ENCODE results near the gene GTF3C2. TPM values are rescaled to one million over a fixed set of nuclear protein-coding genes. Genes with fewer than 3 reads are reported as not detected.
"Not testable (repeated sequence)": the region's sequence is repeated elsewhere in the genome, so short reads cannot be mapped to it uniquely, and the experiment has no call there.

GTF3C2 gene
- total RNA-seq, 1 donor from 2014 or later: 24.0 TPM

DNA sequence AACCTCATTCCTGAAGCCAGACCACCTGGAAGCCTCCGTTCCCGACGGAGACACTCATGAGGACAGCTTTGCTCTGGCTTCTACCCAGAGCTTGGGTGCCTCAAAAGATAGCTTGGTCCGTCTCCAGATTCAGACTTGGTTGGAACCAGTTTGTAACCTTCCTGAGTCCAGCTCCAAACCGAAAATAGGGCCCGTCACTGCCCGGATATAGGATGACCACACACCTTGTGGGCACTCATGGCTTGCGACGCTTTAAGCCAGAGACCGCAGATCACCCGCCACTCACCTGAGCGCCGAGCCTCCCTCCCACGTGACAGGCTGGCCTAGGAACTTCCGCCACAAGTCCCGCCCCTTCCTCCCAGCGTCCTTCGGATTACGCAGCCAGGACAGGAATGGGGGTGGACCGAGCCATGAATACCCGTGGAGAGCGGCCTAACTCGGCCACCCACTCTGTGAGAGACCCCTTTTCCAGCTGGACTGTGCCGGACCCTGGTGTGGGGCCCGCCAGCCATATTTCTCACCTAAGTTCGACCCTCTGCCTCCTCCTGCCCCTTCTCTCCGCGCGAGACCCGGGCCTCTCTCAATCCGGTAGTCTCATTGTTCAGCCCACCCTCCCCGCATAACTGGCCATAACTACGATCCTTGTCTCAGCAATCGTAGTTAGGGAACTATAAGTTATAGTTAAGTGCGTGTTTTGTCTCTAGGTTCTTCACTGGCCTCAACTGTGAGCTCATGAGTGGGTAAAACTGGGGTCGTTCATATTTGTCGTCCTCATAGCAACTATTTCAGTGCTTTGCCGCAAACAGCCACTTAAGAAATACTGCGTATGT is 33.6 kb downstream of the GTF3C2 start, which contains the start of gene MPV17:
Gene MPV17, minus strand, starts transcription at position 332 of the 830 bp plus-strand sequence. CDS start 580 bp downstream, outside the sequence.
- Histone ChIP-seq H3K4me1 (ENCODE audit: control insufficient read depth in 3 of 3, insufficient read depth in 3 of 3, low read length in 3 of 3) (peaks cover 33 to 44% (median 39%) of the 10 kb centered on the region in 3 donors), H3K9me3 (ENCODE audit: control insufficient read depth in 3 of 3, low read length in 3 of 3) (no peaks in the 10 kb centered on the region), H3K4me3 (ENCODE audit: low read length in 3 of 3) (peak within 1 kb of the TSS; percentile 91 to 96 (median 94)), H3K9ac (ENCODE audit: low read depth in 1 of 3, low read length in 3 of 3) (peak within 1 kb of the TSS; percentile 97 to 99 (median 99)), H3K27ac (ENCODE audit: low read depth, low read length) (peak within 1 kb of the TSS; percentile 100), H3K27me3 (ENCODE audit: control insufficient read depth in 3 of 3, insufficient read depth in 3 of 3, low read length in 3 of 3) (no peaks in the 10 kb centered on the region), H3K36me3 (ENCODE audit: control insufficient read depth in 3 of 3, insufficient read depth in 3 of 3, low read length in 3 of 3) (peaks cover 15 to 18% (median 17%) of the 10 kb centered on the region in 3 donors)

DNA sequence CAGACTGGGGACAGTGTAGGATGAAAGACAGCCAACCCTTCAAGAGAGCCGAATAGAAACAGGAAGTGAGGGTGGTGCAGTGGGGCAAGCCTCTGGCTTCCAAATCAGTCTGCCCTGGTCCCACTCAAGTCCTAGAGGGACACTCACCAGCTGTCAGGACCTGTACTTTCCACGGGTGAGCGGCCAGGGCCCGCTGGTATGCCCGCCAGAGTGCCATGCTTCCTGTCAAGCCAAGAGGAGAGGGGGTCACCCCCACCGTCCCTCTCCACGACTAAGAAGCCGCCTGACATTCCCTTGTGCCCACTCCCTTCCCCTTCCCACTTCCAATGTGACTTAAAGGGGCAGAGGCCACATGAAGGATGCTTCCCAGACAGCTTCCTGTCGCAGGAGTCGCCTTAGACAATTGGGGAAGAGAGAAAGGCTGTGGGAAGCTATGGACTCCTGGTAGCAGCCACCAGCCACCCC is 34.2 kb downstream of the GTF3C2 start:
- H3K36me3 ChIP-seq (ENCODE audit: control insufficient read depth in 3 of 3, insufficient read depth in 3 of 3, low read length in 3 of 3): peaks cover 12 to 15% (median 13%) of the 10 kb centered on the region in 3 donors
- H3K9ac ChIP-seq (ENCODE audit: low read depth in 1 of 3, low read length in 3 of 3): peak overlapping the region; percentile 97 to 99 (median 99)
- peak overlapping the region; percentile 91 to 96 (median 94) for H3K4me3 ChIP-seq (ENCODE audit: low read length in 3 of 3)
- H3K27ac ChIP-seq (ENCODE audit: low read depth, low read length): peak overlapping the region; percentile 100
- H3K9me3 ChIP-seq (ENCODE audit: control insufficient read depth in 3 of 3, low read length in 3 of 3): no peaks in the 10 kb centered on the region
- no peaks in the 10 kb centered on the region for H3K27me3 ChIP-seq (ENCODE audit: control insufficient read depth in 3 of 3, insufficient read depth in 3 of 3, low read length in 3 of 3)
- H3K4me1 ChIP-seq (ENCODE audit: control insufficient read depth in 3 of 3, insufficient read depth in 3 of 3, low read length in 3 of 3): peaks cover 35 to 47% (median 41%) of the 10 kb centered on the region in 3 donors

DNA sequence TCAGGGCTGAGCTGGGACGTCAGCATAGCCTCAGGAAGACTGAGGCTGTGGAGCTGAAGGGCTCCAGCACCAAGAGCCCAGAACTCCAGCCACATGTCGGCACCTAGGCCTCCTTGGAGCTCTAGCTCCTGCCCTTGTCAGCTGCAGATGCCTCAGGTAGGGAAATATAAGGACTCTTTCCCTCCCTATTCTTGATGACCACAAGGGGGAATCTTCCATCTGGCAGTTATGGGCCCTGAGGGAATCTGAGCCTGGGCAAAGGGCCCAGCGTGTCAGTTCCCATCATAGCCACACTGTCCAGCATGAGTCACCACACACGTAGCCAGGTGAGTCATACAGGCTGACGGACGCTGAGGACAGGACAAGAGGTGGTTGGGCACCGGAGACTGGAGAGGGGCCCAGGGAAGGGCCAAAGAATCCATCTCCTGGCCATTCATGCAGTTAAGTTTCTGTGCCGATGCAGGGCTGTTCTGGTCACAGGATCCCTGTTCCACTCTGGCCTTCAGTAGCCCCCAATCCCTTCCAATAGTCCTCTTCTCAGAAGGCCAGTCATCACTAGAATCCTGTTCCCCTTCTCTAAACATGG is 35.5 kb downstream of the GTF3C2 start:
- Histone ChIP-seq H3K9ac (ENCODE audit: low read depth in 1 of 3, low read length in 3 of 3) (peak overlapping the region; percentile 27 to 57 (median 41)), H3K27ac (ENCODE audit: low read depth, low read length) (peak overlapping the region; percentile 100), H3K36me3 (ENCODE audit: control insufficient read depth in 3 of 3, insufficient read depth in 3 of 3, low read length in 3 of 3) (peaks cover 0 to 4% (median 2%) of the 10 kb centered on the region in 3 donors), H3K27me3 (ENCODE audit: control insufficient read depth in 3 of 3, insufficient read depth in 3 of 3, low read length in 3 of 3) (no peaks in the 10 kb centered on the region), H3K9me3 (ENCODE audit: control insufficient read depth in 3 of 3, low read length in 3 of 3) (no peaks in the 10 kb centered on the region), H3K4me3 (ENCODE audit: low read length in 3 of 3) (peak overlapping the region; percentile 19 to 54 (median 22)), H3K4me1 (ENCODE audit: control insufficient read depth in 3 of 3, insufficient read depth in 3 of 3, low read length in 3 of 3) (peaks cover 43 to 60% (median 53%) of the 10 kb centered on the region in 3 donors)

DNA sequence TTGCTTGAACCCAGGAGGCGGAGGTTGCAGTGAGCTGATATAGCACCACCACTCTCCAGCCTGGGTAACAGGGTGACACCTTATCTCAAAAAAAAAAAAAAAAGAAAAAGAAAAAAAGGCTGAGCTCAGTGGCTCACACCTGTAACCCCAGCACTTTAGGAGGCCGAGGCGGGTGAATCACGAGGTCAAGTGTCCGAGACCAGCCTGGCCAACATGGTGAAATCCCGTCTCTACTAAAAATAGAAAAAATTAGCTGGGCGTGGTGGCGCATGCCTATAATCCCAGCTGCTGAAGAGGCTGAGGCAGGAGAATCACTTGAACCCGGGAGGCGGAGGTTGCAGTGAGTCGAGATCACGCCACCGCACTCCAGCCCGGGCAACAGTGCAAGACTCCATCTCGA is 36.7 kb downstream of the GTF3C2 start:
- Histone ChIP-seq H3K27ac (ENCODE audit: low read depth, low read length) (peak overlapping the region; percentile 100), H3K4me1 (ENCODE audit: control insufficient read depth in 3 of 3, insufficient read depth in 3 of 3, low read length in 3 of 3) (peaks cover 43 to 65% (median 60%) of the 10 kb centered on the region in 3 donors)
- H3K27me3 ChIP-seq (ENCODE audit: control insufficient read depth in 3 of 3, insufficient read depth in 3 of 3, low read length in 3 of 3); H3K36me3 ChIP-seq (ENCODE audit: control insufficient read depth in 3 of 3, insufficient read depth in 3 of 3, low read length in 3 of 3); H3K9me3 ChIP-seq (ENCODE audit: control insufficient read depth in 3 of 3, low read length in 3 of 3); H3K4me3 ChIP-seq (ENCODE audit: low read length in 3 of 3); H3K9ac ChIP-seq (ENCODE audit: low read depth in 1 of 3, low read length in 3 of 3): not testable (repeated sequence)

DNA sequence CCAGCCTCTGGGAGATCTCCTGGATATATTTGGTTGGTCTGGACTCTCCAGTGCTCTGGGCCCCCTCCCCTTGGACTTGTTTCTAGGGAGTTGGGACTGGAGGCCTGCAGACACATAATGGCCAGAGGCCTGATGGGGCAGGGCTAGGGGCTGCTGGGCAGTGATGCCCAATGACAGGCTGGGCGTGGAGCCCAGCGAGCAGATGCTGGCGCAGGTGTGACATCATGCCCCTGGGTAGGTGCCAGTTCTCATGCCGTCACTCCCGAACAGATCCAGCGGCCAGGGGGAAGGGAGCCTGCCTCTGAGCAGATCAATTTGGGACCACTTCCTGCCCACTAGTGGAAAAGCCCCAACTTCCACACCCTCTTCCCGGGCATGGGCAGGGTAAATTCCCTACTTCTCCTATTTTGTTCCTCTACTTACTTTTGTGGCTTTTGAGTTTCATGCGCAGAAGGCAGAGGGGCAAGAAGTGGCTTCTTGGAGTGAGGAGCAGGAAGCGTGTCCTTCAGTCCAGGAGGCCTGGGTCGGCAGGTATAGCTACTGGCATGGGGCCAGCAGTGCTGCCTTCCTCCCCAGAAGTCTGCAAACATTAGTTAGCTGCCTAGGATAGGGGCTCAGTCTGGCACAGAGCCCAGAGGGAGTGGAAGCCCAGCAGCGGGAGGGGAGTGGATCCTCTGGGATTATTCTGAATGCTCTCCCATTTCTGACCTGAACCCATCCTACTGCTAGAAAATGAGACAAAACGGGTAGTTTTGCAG is 39.7 kb downstream of the GTF3C2 start:
- Histone ChIP-seq H3K27me3 (ENCODE audit: control insufficient read depth in 3 of 3, insufficient read depth in 3 of 3, low read length in 3 of 3) (no peaks in the 10 kb centered on the region), H3K9ac (ENCODE audit: low read depth in 1 of 3, low read length in 3 of 3) (peak overlapping the region in 1 of 3 donors; percentile 28), H3K4me1 (ENCODE audit: control insufficient read depth in 3 of 3, insufficient read depth in 3 of 3, low read length in 3 of 3) (peaks cover 23 to 51% (median 47%) of the 10 kb centered on the region in 3 donors), H3K4me3 (ENCODE audit: low read length in 3 of 3) (no peak overlapping the region), H3K9me3 (ENCODE audit: control insufficient read depth in 3 of 3, low read length in 3 of 3) (no peaks in the 10 kb centered on the region), H3K27ac (ENCODE audit: low read depth, low read length) (no peak overlapping the region), H3K36me3 (ENCODE audit: control insufficient read depth in 3 of 3, insufficient read depth in 3 of 3, low read length in 3 of 3) (peaks cover 0 to 3% (median 0%) of the 10 kb centered on the region in 3 donors)

DNA sequence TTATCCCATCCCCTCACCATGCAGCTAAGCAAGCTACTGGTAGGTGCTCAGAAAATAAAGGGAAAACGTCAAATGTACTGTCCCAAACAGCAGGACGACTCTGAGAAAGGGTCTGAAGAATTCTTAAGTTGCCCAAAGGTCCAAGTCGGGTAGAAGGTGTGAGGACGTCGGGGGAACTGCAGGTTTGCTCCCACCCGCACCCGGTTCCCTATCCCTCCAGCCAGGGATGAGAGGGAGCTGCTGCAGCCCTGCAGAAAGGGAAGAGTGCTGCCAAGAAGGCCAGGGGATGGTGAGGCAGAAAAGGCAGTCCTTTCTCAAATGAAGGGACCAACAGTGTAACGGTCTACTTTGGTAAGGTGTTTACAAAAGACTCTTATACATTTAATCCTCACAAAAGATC is 41.4 kb downstream of the GTF3C2 start:
- Histone ChIP-seq H3K4me3 (ENCODE audit: low read length in 3 of 3) (no peak overlapping the region), H3K9ac (ENCODE audit: low read depth in 1 of 3, low read length in 3 of 3) (no peak overlapping the region), H3K4me1 (ENCODE audit: control insufficient read depth in 3 of 3, insufficient read depth in 3 of 3, low read length in 3 of 3) (peaks cover 10 to 35% (median 33%) of the 10 kb centered on the region in 3 donors), H3K27me3 (ENCODE audit: control insufficient read depth in 3 of 3, insufficient read depth in 3 of 3, low read length in 3 of 3) (no peaks in the 10 kb centered on the region), H3K9me3 (ENCODE audit: control insufficient read depth in 3 of 3, low read length in 3 of 3) (no peaks in the 10 kb centered on the region), H3K27ac (ENCODE audit: low read depth, low read length) (no peak overlapping the region), H3K36me3 (ENCODE audit: control insufficient read depth in 3 of 3, insufficient read depth in 3 of 3, low read length in 3 of 3) (peaks cover 0 to 5% (median 0%) of the 10 kb centered on the region in 3 donors)

DNA sequence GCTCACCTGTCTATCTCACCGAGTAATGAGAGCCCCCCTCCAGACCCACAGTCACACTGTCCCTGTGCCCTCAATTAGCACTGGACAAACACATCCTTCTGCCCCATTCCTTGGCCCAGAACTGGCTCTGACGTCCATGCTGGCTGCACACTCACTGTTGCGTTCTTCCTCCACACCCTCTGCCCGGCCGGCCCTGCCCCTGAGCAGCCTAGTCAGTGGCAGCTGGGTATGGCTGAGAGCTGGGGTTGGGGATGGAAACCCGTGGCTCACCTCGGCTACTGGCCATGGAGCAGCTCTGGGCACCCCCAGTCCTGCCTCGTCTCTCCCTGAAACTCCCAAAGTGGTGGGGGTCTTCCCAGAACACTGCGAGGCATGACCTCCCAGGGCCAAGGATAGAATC is 41.9 kb downstream of the GTF3C2 start:
- Histone ChIP-seq H3K4me1 (ENCODE audit: control insufficient read depth in 3 of 3, insufficient read depth in 3 of 3, low read length in 3 of 3) (peaks cover 10 to 31% (median 30%) of the 10 kb centered on the region in 3 donors), H3K27ac (ENCODE audit: low read depth, low read length) (no peak overlapping the region), H3K36me3 (ENCODE audit: control insufficient read depth in 3 of 3, insufficient read depth in 3 of 3, low read length in 3 of 3) (peaks cover 0 to 6% (median 2%) of the 10 kb centered on the region in 3 donors), H3K4me3 (ENCODE audit: low read length in 3 of 3) (no peak overlapping the region), H3K9ac (ENCODE audit: low read depth in 1 of 3, low read length in 3 of 3) (peak overlapping the region in 2 of 3 donors; percentile 19 to 50), H3K9me3 (ENCODE audit: control insufficient read depth in 3 of 3, low read length in 3 of 3) (no peaks in the 10 kb centered on the region), H3K27me3 (ENCODE audit: control insufficient read depth in 3 of 3, insufficient read depth in 3 of 3, low read length in 3 of 3) (no peaks in the 10 kb centered on the region)

DNA sequence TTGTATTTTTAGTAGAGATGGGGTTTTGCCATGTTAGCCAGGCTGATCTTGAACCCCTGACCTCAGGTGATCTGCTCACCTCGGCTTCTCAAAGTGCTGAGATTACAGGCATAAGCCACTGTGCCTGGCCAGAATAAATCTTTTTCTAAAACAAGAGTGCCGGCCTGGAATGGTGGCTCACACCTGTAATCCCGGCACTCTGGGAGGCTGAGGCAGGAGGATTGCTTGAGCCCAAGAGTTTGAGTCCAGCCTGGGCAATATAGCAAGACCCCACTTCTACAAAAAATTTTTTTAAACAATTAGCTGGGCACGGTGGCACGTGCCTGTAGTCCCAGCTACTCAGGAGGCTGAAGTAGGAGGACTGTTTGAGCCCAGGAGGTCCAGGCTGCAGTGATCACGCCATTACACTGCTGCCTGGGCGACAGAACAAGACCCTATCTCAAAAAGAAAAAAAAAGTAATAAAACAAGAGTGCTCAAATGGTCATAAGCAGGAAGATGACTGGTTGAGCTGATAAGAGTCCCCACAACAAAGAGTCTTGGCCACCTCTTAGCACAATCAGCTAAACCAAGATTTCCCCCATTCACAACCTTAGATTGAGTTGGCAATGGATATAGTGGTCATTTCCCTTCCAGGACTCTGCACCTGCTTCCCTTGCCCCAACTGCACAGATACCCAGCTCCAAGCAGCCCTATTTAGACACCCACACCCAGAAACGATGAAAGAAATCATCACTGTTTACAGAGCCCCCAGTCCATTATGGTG is 42.5 kb downstream of the GTF3C2 start:
- Histone ChIP-seq H3K4me3 (ENCODE audit: low read length in 3 of 3) (no peak overlapping the region), H3K9me3 (ENCODE audit: control insufficient read depth in 3 of 3, low read length in 3 of 3) (no peaks in the 10 kb centered on the region), H3K9ac (ENCODE audit: low read depth in 1 of 3, low read length in 3 of 3) (peak overlapping the region in 2 of 3 donors; percentile 19 to 50), H3K36me3 (ENCODE audit: control insufficient read depth in 3 of 3, insufficient read depth in 3 of 3, low read length in 3 of 3) (peaks cover 0 to 10% (median 8%) of the 10 kb centered on the region in 3 donors), H3K27ac (ENCODE audit: low read depth, low read length) (no peak overlapping the region), H3K4me1 (ENCODE audit: control insufficient read depth in 3 of 3, insufficient read depth in 3 of 3, low read length in 3 of 3) (peaks cover 10 to 28% (median 27%) of the 10 kb centered on the region in 3 donors), H3K27me3 (ENCODE audit: control insufficient read depth in 3 of 3, insufficient read depth in 3 of 3, low read length in 3 of 3) (no peaks in the 10 kb centered on the region)

DNA sequence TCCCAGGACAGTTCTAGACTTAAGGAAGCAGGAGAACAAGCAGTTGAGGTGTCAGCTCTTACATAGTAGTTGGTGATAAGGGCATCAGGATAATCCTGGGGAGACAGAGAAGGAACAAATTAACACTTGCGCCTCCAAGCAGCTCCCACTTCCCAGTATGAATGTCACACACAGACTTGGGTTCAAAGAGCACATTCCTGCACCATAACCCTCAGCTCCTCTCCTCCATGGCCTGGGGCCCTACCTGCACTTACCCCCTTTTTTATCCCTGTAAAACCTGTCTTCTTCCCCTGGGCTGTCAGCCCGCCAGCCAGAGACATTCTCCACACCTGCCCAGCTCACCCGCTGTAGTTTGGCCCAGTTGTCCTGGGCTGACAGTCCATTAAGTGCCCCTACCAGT is 44.4 kb downstream of the GTF3C2 start:
- Histone ChIP-seq H3K36me3 (ENCODE audit: control insufficient read depth in 3 of 3, insufficient read depth in 3 of 3, low read length in 3 of 3) (peaks cover 15 to 19% (median 18%) of the 10 kb centered on the region in 3 donors), H3K4me3 (ENCODE audit: low read length in 3 of 3) (no peak overlapping the region), H3K27me3 (ENCODE audit: control insufficient read depth in 3 of 3, insufficient read depth in 3 of 3, low read length in 3 of 3) (peaks cover 4 to 13% (median 4%) of the 10 kb centered on the region in 3 donors), H3K9me3 (ENCODE audit: control insufficient read depth in 3 of 3, low read length in 3 of 3) (no peaks in the 10 kb centered on the region), H3K9ac (ENCODE audit: low read depth in 1 of 3, low read length in 3 of 3) (no peak overlapping the region), H3K4me1 (ENCODE audit: control insufficient read depth in 3 of 3, insufficient read depth in 3 of 3, low read length in 3 of 3) (peaks cover 6 to 34% (median 33%) of the 10 kb centered on the region in 3 donors), H3K27ac (ENCODE audit: low read depth, low read length) (no peak overlapping the region)
